Left lung (tissue), 10 donors: ENCODE measurements around the gene SWAP70. TPM values are rescaled to one million over a fixed set of nuclear protein-coding genes. Genes with fewer than 3 reads are reported as not detected.

Experiments used
- ATAC-seq: fragments of 200-7000 bp; cut with Tn5 transposase; one replicate; pipeline ENCODE4 v1.9.1; 2020; ENCODE audit warnings: moderate library complexity
- DNase-seq, 4 donors: peaks; one replicate each; pipeline ENCODE4 v3.0.0-alpha.2; 2013 to 2020
- H3K27ac ChIP-seq, 2 donors: fragments of 200-600 bp; sonication (generic) in 1 of 2; one replicate each; pipeline versions ENCODE4 v1.5.0 to v1.8.0; 2020 to 2021
- H3K27me3 ChIP-seq, 2 donors: fragments of 200-600 bp; sonication (generic) in 1 of 2; one replicate each; pipeline versions ENCODE4 v1.5.0 to v1.8.0; 2020 to 2021
- H3K36me3 ChIP-seq, 2 donors: fragments of 200-600 bp; sonication (generic) in 1 of 2; one replicate each; pipeline versions ENCODE4 v1.5.0 to v1.8.0; 2020 to 2021
- H3K4me1 ChIP-seq, 2 donors: fragments of 200-600 bp; one replicate each; pipeline ENCODE4 v1.8.0; 2021
- H3K4me3 ChIP-seq, 2 donors: fragments of 200-600 bp; sonication (generic) in 1 of 2; one replicate each; pipeline versions ENCODE4 v1.5.0 to v1.8.0; 2020 to 2021; ENCODE audit warnings: mild to moderate bottlenecking in 1 of 2
- H3K9me3 ChIP-seq, 2 donors: fragments of 200-600 bp; sonication (generic) in 1 of 2; one replicate each; pipeline versions ENCODE4 v1.5.0 to v1.8.0; 2020 to 2021
- intact Hi-C, 2 donors: fragments of 100-400 bp; cut with DNase I; formaldehyde crosslinking; loops; one replicate each; pipeline versions ENCODE4 v1.11.2 to v1.14.2; 2022
- polyA plus RNA-seq, 6 donors: library from polyadenylated mRNA; unstranded; fragments of 120-200 nt; gene quantifications; one replicate each; pipeline ENCODE4 v1.2.1, GENCODE V29; 2013; ENCODE audit not compliant: insufficient read length in 6 of 6
- total RNA-seq, 2 donors: library from RNA; stranded (reverse); fragmentation: NEBNext Ultra II Directional; extraction: Animal tissue kit (Norgen Biotek cat#: 25700); gene quantifications; one replicate each; pipeline ENCODE4 v1.2.1, GENCODE V29; 2021
- TF ChIP-seq, protein P1 (sequence below), 2 donors: fragments of 200-600 bp; sonication (generic) in 1 of 2; IDR thresholded peaks; one replicate each; pipeline versions ENCODE4 v1.5.0 to v1.8.0; 2021; ENCODE audit warnings: antibody characterized with exemption in 2 of 2
- donor health status: DM: no; HTN: yes; CAD: no.
- donor health status: DM: no; HTN: no; CAD: no.

SWAP70 gene
- total and polyA plus RNA-seq, 8 donors: 20.5 to 50.8 (median 26.1) TPM

DNA sequence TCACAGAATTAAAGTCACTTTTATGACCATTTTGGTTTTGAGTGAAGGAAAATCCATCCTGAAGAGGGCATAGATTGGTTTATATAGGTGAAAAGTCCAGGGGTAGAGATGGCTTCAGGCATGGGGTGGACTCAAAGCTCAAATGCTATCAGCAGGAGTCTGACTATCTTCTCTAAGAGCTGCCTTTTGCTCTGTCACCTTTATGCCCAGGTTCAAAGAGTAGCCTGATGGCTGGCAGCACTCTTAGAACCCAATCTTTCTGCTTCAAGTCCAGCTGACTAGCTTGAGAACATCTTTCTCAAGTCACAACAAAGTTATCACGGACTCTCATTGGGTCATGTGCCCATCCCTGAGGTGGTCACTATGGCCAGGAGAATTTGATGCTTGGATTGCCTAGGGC is 27.2 kb upstream of the SWAP70 start:
- no peaks in the 10 kb centered on the region for H3K9me3 ChIP-seq
- TF ChIP-seq, protein P1, sequence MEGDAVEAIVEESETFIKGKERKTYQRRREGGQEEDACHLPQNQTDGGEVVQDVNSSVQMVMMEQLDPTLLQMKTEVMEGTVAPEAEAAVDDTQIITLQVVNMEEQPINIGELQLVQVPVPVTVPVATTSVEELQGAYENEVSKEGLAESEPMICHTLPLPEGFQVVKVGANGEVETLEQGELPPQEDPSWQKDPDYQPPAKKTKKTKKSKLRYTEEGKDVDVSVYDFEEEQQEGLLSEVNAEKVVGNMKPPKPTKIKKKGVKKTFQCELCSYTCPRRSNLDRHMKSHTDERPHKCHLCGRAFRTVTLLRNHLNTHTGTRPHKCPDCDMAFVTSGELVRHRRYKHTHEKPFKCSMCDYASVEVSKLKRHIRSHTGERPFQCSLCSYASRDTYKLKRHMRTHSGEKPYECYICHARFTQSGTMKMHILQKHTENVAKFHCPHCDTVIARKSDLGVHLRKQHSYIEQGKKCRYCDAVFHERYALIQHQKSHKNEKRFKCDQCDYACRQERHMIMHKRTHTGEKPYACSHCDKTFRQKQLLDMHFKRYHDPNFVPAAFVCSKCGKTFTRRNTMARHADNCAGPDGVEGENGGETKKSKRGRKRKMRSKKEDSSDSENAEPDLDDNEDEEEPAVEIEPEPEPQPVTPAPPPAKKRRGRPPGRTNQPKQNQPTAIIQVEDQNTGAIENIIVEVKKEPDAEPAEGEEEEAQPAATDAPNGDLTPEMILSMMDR (IDR thresholded peaks at IDR 0.05): no peak
- DNase-seq (no peak), ATAC-seq (no peak)
- no peak overlapping the region for H3K27ac ChIP-seq
- peaks cover 0 to 31% of the 10 kb centered on the region in 2 donors for H3K4me1 ChIP-seq
- intact Hi-C loops: no loop called here
- H3K27me3 ChIP-seq: no peaks in the 10 kb centered on the region
- no peaks in the 10 kb centered on the region for H3K36me3 ChIP-seq
- H3K4me3 ChIP-seq: no peak overlapping the region

DNA sequence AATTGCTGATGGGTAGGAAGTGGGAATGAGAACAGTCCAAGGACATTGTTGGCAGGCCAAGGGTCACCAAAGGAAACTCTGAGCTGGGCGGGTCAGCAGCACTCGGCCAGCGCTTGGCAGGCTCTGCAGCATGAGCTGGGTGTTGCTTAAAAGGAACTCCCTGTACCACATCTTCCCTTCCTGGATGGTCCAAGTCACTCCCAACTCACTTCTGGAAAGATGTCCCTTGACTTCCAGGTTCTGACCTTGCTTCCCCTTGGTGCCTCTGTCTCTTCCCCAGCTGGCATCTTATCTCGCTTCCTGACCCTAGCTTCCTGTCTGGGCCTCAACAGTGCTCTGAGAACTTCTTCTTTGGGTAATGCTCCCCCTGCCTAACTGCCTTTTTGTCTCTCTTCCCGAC is 24.8 kb upstream of the SWAP70 start:
- no peaks in the 10 kb centered on the region for H3K27me3 ChIP-seq
- ATAC-seq (peak; percentile 62), DNase-seq (peak in 1 of 4 donors; percentile 61)
- H3K4me3 ChIP-seq: no peak overlapping the region
- TF ChIP-seq, protein P1 (IDR thresholded peaks at IDR 0.05): no peak
- no peaks in the 10 kb centered on the region for H3K9me3 ChIP-seq
- intact Hi-C loops: no loop called here
- peak overlapping the region; percentile 48 to 80 for H3K27ac ChIP-seq
- peaks cover 0 to 40% of the 10 kb centered on the region in 2 donors for H3K4me1 ChIP-seq
- no peaks in the 10 kb centered on the region for H3K36me3 ChIP-seq

DNA sequence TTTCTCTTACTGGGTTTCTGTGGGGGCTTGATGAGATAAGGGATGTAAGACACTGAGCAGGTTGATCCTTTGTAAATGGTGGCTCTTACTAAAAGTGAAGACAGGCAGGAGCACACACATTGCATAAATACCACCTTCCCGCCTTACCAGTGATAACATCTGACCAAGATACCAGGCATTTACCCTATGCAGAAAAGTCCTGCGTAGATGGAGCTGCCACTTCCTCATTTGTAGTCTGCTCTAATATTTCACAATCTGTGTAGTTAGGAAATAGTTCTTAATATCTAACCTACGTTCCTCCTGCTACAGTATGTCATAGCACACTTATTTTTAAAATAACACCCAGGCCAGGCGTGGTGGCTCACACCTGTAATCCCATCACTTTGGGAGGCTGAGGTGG is 23.9 kb upstream of the SWAP70 start:
- no peaks in the 10 kb centered on the region for H3K36me3 ChIP-seq
- H3K27me3 ChIP-seq: no peaks in the 10 kb centered on the region
- peaks cover 0 to 39% of the 10 kb centered on the region in 2 donors for H3K4me1 ChIP-seq
- H3K9me3 ChIP-seq: no peaks in the 10 kb centered on the region
- H3K4me3 ChIP-seq: no peak overlapping the region
- peak; percentile 77 for ATAC-seq
- intact Hi-C loops: no loop called here
- TF ChIP-seq, protein P1 (IDR thresholded peaks at IDR 0.05): no peak
- no peak for DNase-seq
- peak overlapping the region; percentile 48 to 80 for H3K27ac ChIP-seq

DNA sequence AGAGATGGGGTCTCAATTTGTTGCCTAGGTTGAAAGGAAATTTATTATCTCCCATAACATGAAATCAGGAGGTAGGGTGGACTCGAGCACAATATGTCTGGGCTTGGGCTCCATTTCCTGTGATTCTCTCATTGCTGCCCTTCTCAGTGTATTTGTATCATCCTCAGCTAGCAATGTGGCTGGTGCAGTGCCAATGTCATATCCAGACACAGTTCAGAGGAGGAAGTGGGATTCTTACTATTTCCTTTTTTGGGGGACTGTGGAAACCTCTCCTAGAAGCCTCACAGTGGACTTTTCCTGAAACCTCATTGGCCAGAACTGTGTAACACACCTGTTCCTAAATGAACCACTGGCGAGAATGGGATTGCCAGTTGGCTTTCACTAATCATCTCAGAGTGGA is 21.0 kb upstream of the SWAP70 start:
- TF ChIP-seq, protein P1 (IDR thresholded peaks at IDR 0.05): no peak
- peaks cover 0 to 6% of the 10 kb centered on the region in 2 donors for H3K9me3 ChIP-seq
- no peak for ATAC-seq

DNA sequence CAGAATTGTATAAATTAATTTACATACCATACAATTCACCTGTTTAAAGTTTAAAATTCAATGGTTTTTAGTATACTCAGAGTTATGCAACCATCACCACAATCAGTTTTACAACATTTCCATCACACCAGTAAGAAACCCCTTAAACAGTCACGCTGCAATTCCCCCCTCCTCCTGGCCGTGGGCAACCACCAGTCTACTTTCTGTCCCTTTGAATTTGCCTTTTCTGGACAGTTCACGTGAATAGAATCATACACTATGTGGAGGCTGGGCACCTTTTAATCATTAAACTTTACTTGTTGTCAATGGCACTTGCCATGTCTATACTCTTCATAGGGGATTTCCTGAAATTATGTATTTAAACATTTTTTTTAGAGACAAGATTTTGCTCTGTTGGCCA is 20.1 kb upstream of the SWAP70 start:
- Histone ChIP-seq H3K4me1 (peaks cover 0 to 29% of the 10 kb centered on the region in 2 donors), H3K27me3 (no peaks in the 10 kb centered on the region), H3K4me3 (no peak overlapping the region), H3K9me3 (peaks cover 0 to 7% of the 10 kb centered on the region in 2 donors), H3K36me3 (no peaks in the 10 kb centered on the region), H3K27ac (no peak overlapping the region)
- TF ChIP-seq, protein P1 (IDR thresholded peaks at IDR 0.05): no peak
- ATAC-seq: no peak
- no peak for DNase-seq
- intact Hi-C loops: no loop called here

More for the DNA sequence above, 21.0 kb upstream of the SWAP70 start:
- no peak for DNase-seq
- intact Hi-C loops: no loop called here
- peaks cover 0 to 38% of the 10 kb centered on the region in 2 donors for H3K4me1 ChIP-seq
- no peak overlapping the region for H3K4me3 ChIP-seq
- H3K36me3 ChIP-seq: no peaks in the 10 kb centered on the region
- no peak overlapping the region for H3K27ac ChIP-seq
- no peaks in the 10 kb centered on the region for H3K27me3 ChIP-seq
